Nephron (organoid): Measurements from ENCODE around the gene GLIPR1L1.

Experiments used
- H3K27ac Mint-ChIP-seq, 3 experiments: 2 replicates each; pipeline ENCODE4 v1.8.0; 2020; ENCODE audit warnings: mixed read lengths in 3 of 3, mild to moderate bottlenecking in 2 of 3, moderate library complexity in 1 of 3
- H3K27me3 Mint-ChIP-seq: 2 replicates; pipeline ENCODE4 v1.8.0; 2021; ENCODE audit warnings: low read depth, mild to moderate bottlenecking, moderate library complexity, mixed read lengths
- H3K36me3 Mint-ChIP-seq: 2 replicates; pipeline ENCODE4 v1.8.0; 2020; ENCODE audit warnings: low read depth, mixed read lengths
- H3K4me1 Mint-ChIP-seq: 2 replicates; pipeline ENCODE4 v1.8.0; 2020; ENCODE audit warnings: mixed read lengths
- H3K4me3 Mint-ChIP-seq, 3 experiments: 2 replicates each; pipeline ENCODE4 v1.8.0; 2020; ENCODE audit warnings: mild to moderate bottlenecking in 3 of 3, mixed read lengths in 3 of 3, moderate library complexity in 2 of 3
- H3K9me3 Mint-ChIP-seq: 2 replicates; pipeline ENCODE4 v1.8.0; 2020; ENCODE audit warnings: mixed read lengths
- CTCF ChIP-seq, 3 experiments: fragments of 200-600 bp; sonication (generic); IDR thresholded peaks; one replicate each; pipeline ENCODE4 v1.5.0; 2021; ENCODE audit warnings: antibody characterized with exemption in 3 of 3; ENCODE audit not compliant: unreplicated experiment in 3 of 3

Gene GLIPR1L1

GRCh38 chr12:75404231-75404630 is 69.8 kb downstream of the GLIPR1L1 start:
- Mint-ChIP-seq H3K27ac (no peak overlapping the region), H3K36me3 (no peaks in the 10 kb centered on the region), H3K4me1 (no peaks in the 10 kb centered on the region), H3K27me3 (no peaks in the 10 kb centered on the region), H3K9me3 (no peaks in the 10 kb centered on the region), H3K4me3 (no peak overlapping the region)
- no peak for TF ChIP-seq CTCF (IDR thresholded peaks at IDR 0.05; ENCODE audit: unreplicated experiment in 3 of 3)

DNA sequence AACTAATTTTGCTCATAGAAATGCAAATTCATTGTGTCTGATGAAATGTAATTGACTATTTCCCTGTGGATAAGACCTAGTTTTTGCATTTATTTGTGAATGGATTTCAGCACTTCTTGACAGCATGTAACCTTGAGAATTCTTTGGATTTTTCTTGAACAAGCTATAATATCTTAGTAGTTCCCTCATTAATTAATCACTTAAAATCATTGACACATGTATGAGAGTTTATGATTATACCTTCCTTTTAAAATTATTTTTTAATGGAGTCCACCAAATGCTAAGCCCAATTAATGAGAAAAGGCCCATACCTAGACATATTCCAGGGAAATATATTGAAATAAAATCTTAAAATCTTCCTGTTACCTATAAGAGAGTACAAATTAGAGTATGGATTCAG is 73.2 kb downstream of the GLIPR1L1 start:
- no peak overlapping the region for H3K4me3 Mint-ChIP-seq
- no peaks in the 10 kb centered on the region for H3K27me3 Mint-ChIP-seq
- no peak overlapping the region for H3K27ac Mint-ChIP-seq
- H3K36me3 Mint-ChIP-seq, result no peaks in the 10 kb centered on the region
- no peak for TF ChIP-seq CTCF (IDR thresholded peaks at IDR 0.05; ENCODE audit: unreplicated experiment in 3 of 3)
- H3K4me1 Mint-ChIP-seq, result no peaks in the 10 kb centered on the region
- no peaks in the 10 kb centered on the region for H3K9me3 Mint-ChIP-seq

DNA sequence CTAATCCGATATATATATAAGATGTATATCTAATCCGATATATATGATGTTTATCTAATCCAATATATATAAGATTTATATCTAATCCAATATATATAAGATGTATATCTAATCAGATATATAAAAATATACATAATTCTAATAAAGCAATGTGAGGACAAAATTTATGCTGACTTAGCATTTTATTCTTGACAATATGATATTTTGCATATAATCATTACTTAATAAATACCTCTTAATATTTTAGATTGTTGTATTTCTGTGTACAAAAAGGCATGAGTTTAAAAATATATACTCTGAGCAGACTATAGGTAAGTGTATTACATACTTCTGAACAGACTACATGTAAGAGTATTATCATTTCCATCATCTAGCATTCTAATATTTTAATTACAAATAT is 75.4 kb downstream of the GLIPR1L1 start:
- Mint-ChIP-seq H3K9me3 (no peaks in the 10 kb centered on the region), H3K36me3 (no peaks in the 10 kb centered on the region), H3K27me3 (no peaks in the 10 kb centered on the region), H3K27ac (no peak overlapping the region), H3K4me3 (no peak overlapping the region), H3K4me1 (peaks cover 6% of the 10 kb centered on the region)
- TF ChIP-seq CTCF (IDR thresholded peaks at IDR 0.05; ENCODE audit: unreplicated experiment in 3 of 3), result no peak

DNA sequence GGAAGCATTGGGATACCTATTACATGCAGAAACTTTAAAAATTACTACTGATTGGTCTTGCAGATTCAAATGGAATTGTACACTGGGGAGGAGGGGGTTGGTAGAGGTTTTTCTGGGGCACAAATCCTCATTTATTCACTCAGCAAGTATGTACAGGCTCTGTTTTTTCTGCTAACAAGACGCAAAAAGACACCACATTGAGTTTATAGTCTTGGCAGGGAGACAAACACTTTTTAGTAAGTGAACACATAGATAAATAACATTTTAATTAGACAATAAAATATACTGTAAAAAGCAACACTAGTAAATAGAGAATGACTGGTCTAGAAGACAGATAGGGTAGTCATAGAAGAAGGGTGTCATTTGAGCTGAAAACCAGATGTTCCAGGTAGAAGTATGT is 80.2 kb downstream of the GLIPR1L1 start:
- H3K27me3 Mint-ChIP-seq, result no peaks in the 10 kb centered on the region
- H3K4me1 Mint-ChIP-seq, result peaks cover 18% of the 10 kb centered on the region
- H3K36me3 Mint-ChIP-seq, result no peaks in the 10 kb centered on the region
- TF ChIP-seq CTCF (IDR thresholded peaks at IDR 0.05; ENCODE audit: unreplicated experiment in 3 of 3), result no peak
- no peaks in the 10 kb centered on the region for H3K9me3 Mint-ChIP-seq
- H3K27ac Mint-ChIP-seq, result peak overlapping the region; percentile 28 to 66 (median 54)
- no peak overlapping the region for H3K4me3 Mint-ChIP-seq

- peaks cover 4% of the 10 kb centered on the region for H3K9me3 Mint-ChIP-seq
- no peaks in the 10 kb centered on the region for H3K36me3 Mint-ChIP-seq
- H3K27ac Mint-ChIP-seq, result peak overlapping the region; percentile 4 to 87 (median 75)
- H3K27me3 Mint-ChIP-seq, result no peaks in the 10 kb centered on the region
- TF ChIP-seq CTCF (IDR thresholded peaks at IDR 0.05; ENCODE audit: unreplicated experiment in 3 of 3), result no peak
- H3K4me3 Mint-ChIP-seq, result no peak overlapping the region
- peaks cover 16% of the 10 kb centered on the region for H3K4me1 Mint-ChIP-seq
Measured at GRCh38 chr12:75419841-75420240, 85.4 kb downstream of the GLIPR1L1 start.
